Measurements from ENCODE around the gene BTBD10.

BTBD10 gene

DNA sequence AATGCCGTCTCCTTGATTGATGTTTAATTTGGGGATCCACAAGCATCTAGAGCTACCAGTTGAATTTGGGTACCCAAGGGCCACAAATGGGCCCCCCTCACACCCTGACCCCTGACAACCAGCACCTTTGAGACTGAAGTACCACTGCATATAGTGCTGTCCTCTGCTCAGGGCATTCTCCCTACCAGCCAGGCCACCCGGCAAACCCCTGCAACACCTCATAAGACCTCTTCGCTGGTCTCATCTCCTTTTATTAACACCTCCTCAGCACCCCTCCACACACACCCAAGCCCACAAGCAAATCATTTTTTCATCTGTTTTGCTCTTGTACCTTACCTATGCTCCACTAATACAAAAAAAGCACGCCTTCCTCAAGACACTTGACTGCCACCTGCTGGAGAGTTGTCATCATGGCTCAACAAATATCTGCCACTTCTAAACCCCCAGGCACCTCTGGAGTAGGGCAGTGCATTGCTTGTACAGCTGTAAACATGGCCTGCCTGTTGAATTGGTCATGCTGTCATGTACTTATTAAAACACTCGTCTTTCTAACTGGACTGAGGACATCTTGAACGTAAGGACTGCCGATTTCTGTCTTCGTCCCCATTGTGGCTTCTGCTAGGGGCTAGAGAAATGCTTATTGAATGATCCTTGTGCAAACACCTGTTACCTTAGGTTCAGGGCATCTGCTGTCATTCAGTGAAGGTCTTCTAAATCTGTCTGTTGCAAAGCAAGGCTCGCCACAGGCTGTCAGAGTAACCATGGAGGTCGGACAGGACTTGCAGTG lies 118.9 kb downstream of the BTBD10 start:
- TF ChIP-seq, protein P1, sequence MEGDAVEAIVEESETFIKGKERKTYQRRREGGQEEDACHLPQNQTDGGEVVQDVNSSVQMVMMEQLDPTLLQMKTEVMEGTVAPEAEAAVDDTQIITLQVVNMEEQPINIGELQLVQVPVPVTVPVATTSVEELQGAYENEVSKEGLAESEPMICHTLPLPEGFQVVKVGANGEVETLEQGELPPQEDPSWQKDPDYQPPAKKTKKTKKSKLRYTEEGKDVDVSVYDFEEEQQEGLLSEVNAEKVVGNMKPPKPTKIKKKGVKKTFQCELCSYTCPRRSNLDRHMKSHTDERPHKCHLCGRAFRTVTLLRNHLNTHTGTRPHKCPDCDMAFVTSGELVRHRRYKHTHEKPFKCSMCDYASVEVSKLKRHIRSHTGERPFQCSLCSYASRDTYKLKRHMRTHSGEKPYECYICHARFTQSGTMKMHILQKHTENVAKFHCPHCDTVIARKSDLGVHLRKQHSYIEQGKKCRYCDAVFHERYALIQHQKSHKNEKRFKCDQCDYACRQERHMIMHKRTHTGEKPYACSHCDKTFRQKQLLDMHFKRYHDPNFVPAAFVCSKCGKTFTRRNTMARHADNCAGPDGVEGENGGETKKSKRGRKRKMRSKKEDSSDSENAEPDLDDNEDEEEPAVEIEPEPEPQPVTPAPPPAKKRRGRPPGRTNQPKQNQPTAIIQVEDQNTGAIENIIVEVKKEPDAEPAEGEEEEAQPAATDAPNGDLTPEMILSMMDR (IDR thresholded peaks at IDR 0.05; ENCODE audit: insufficient read depth, low read length, poor library complexity, severe bottlenecking) = peak; percentile 94
- no peak for TF ChIP-seq EZH2phosphoT487 (conservative IDR thresholded peaks at IDR 0.05; ENCODE audit: low read length)
- Histone ChIP-seq H3K9me2 (replicated peaks; ENCODE audit: insufficient read depth, low read length) (no peaks in the 10 kb centered on the region), H3K9me3 (ENCODE audit: insufficient read depth, low read length) (no peaks in the 10 kb centered on the region), H3K27me3 (ENCODE audit: low read length) (no peaks in the 10 kb centered on the region), H3F3A (ENCODE audit: insufficient read depth) (no peaks in the 10 kb centered on the region), H4K20me1 (ENCODE audit: low read depth, low read length) (no peaks in the 10 kb centered on the region), H3K79me2 (ENCODE audit: insufficient read depth, low read length) (no peaks in the 10 kb centered on the region), H3K36me3 (ENCODE audit: low read length) (no peaks in the 10 kb centered on the region), H3K4me3 (ENCODE audit: insufficient read depth, low read length, poor library complexity, severe bottlenecking) (no peak overlapping the region), H3K9ac (ENCODE audit: low read length) (no peak overlapping the region), H2AFZ (ENCODE audit: low read depth, low read length, severe bottlenecking) (no peak overlapping the region), H3K4me2 (ENCODE audit: low read depth, low read length, poor library complexity, severe bottlenecking) (no peak overlapping the region), H3K27ac (ENCODE audit: low read depth, low read length) (no peak overlapping the region)

DNA sequence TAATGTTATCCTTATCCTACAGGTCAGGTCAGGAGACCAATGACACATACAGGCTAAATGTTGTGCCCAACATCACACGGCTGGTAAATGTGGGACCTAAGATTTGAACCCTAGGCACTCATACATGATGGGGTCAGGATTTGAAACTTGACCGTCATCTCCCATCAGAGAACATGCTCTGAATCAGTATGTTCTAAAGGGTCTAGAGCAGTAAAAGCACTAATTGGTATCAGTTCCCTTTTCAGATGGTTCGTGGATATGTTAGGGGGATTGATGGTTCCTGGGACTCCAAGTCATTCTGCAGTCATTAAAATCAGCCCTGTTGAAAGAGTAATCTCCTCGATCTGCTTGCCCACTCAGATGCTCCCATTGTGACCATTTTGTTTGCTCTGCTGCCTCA lies 120.0 kb downstream of the BTBD10 start:
- H3K79me2 ChIP-seq (ENCODE audit: insufficient read depth, low read length) = no peaks in the 10 kb centered on the region
- H3K4me3 ChIP-seq (ENCODE audit: insufficient read depth, low read length, poor library complexity, severe bottlenecking) = no peak overlapping the region
- no peak overlapping the region for H3K27ac ChIP-seq (ENCODE audit: low read depth, low read length)
- no peak overlapping the region for H2AFZ ChIP-seq (ENCODE audit: low read depth, low read length, severe bottlenecking)
- H3K36me3 ChIP-seq (ENCODE audit: low read length) = no peaks in the 10 kb centered on the region
- no peak overlapping the region for H3K9ac ChIP-seq (ENCODE audit: low read length)
- no peaks in the 10 kb centered on the region for H3K27me3 ChIP-seq (ENCODE audit: low read length)
- H3K9me2 ChIP-seq (replicated peaks; ENCODE audit: insufficient read depth, low read length) = no peaks in the 10 kb centered on the region
- TF ChIP-seq, protein P1 (IDR thresholded peaks at IDR 0.05; ENCODE audit: insufficient read depth, low read length, poor library complexity, severe bottlenecking) = no peak
- no peak for TF ChIP-seq EZH2phosphoT487 (conservative IDR thresholded peaks at IDR 0.05; ENCODE audit: low read length)
- H3K9me3 ChIP-seq (ENCODE audit: insufficient read depth, low read length) = no peaks in the 10 kb centered on the region
- H3K4me2 ChIP-seq (ENCODE audit: low read depth, low read length, poor library complexity, severe bottlenecking) = no peak overlapping the region
- no peaks in the 10 kb centered on the region for H3F3A ChIP-seq (ENCODE audit: insufficient read depth)
- H4K20me1 ChIP-seq (ENCODE audit: low read depth, low read length) = no peaks in the 10 kb centered on the region

DNA sequence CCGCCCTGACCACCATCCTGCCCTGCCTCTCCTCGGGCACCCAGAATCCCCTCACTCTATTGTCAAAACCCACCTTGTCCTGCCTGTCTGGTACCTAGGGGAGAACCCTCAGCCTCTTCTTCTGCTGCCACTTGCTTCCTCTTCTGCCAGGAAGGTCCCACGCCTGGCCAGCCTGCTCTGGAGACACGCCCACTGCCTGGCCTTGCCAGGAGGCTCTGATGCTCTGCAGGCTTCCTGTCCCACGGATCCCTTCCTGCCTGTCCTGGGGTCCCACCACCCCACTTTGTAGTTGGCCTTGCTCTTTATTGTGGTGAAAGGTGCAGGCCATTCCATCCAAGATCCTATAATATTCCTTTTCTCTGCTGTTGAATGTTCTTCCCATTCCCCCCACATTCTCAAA lies 122.0 kb downstream of the BTBD10 start:
- no peaks in the 10 kb centered on the region for H3K9me3 ChIP-seq (ENCODE audit: insufficient read depth, low read length)
- H3K27me3 ChIP-seq (ENCODE audit: low read length) = no peaks in the 10 kb centered on the region
- H3K36me3 ChIP-seq (ENCODE audit: low read length) = no peaks in the 10 kb centered on the region
- TF ChIP-seq, protein P1 (IDR thresholded peaks at IDR 0.05; ENCODE audit: insufficient read depth, low read length, poor library complexity, severe bottlenecking) = no peak
- TF ChIP-seq EZH2phosphoT487 (conservative IDR thresholded peaks at IDR 0.05; ENCODE audit: low read length) = no peak
- no peak overlapping the region for H3K4me2 ChIP-seq (ENCODE audit: low read depth, low read length, poor library complexity, severe bottlenecking)
- H3K9me2 ChIP-seq (replicated peaks; ENCODE audit: insufficient read depth, low read length) = no peaks in the 10 kb centered on the region
- no peak overlapping the region for H3K4me3 ChIP-seq (ENCODE audit: insufficient read depth, low read length, poor library complexity, severe bottlenecking)
- no peak overlapping the region for H2AFZ ChIP-seq (ENCODE audit: low read depth, low read length, severe bottlenecking)
- H3K9ac ChIP-seq (ENCODE audit: low read length) = no peak overlapping the region
- H3K27ac ChIP-seq (ENCODE audit: low read depth, low read length) = no peak overlapping the region
- H3F3A ChIP-seq (ENCODE audit: insufficient read depth) = no peaks in the 10 kb centered on the region
- no peaks in the 10 kb centered on the region for H4K20me1 ChIP-seq (ENCODE audit: low read depth, low read length)
- no peaks in the 10 kb centered on the region for H3K79me2 ChIP-seq (ENCODE audit: insufficient read depth, low read length)
